CD4-positive, alpha-beta T cell treated with Interleukin-17A for 4 hours (primary cell): Measurements from ENCODE around the gene TRPM2.
"Not testable (repeated sequence)": the region's sequence is repeated elsewhere in the genome, so short reads cannot be mapped to it uniquely, and the experiment has no call there.

Source experiments
- DNase-seq: peaks from one replicate; pipeline ENCODE4 v3.0.0-alpha.2; 2020; ENCODE audit warnings: mixed read lengths

The TRPM2 gene

GRCh38 chr21:44399955-44400790, 46.8 kb downstream of the TRPM2 start:
- DNase-seq = no peak

DNA sequence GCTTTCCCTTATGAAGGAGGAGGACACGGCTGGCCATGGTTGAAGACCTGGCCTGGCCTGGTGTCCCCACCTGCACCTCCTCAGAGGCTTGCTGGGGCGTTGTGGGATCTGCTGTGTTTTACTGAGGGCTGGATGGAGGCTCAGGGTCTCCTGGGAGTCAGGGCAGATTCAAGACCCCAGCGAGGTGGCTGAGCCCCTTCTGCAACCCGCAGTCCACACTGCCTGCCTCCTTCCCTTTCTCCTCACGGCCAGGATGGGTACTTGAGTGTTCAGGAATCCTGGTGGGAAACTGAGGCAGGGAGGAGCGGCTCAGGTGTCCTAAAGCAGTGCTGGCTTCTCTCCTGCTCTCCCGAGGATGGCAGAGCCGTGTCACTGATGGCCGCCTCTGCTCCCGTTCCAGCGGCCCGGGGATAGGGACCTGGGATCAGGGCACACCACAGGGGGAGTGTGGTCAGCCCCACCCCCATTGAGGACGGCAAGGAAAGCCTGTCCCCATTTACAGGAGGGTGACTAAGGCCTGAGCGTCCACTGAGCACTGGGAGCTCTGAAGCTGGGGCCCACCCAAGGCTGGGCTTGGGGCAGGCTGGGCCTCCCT, 47.5 kb downstream of the TRPM2 start:
- no peak for DNase-seq

- DNase-seq = no peak
Measured at GRCh38 chr21:44401386-44402160, 48.2 kb downstream of the TRPM2 start.

GRCh38 chr21:44402323-44403105, 49.1 kb downstream of the TRPM2 start:
- no peak for DNase-seq

- DNase-seq = no peak
Measured at GRCh38 chr21:44403106-44404020, 49.9 kb downstream of the TRPM2 start.

- DNase-seq = not testable (repeated sequence)
Measured at GRCh38 chr21:44404482-44404881, 51.1 kb downstream of the TRPM2 start.

DNA sequence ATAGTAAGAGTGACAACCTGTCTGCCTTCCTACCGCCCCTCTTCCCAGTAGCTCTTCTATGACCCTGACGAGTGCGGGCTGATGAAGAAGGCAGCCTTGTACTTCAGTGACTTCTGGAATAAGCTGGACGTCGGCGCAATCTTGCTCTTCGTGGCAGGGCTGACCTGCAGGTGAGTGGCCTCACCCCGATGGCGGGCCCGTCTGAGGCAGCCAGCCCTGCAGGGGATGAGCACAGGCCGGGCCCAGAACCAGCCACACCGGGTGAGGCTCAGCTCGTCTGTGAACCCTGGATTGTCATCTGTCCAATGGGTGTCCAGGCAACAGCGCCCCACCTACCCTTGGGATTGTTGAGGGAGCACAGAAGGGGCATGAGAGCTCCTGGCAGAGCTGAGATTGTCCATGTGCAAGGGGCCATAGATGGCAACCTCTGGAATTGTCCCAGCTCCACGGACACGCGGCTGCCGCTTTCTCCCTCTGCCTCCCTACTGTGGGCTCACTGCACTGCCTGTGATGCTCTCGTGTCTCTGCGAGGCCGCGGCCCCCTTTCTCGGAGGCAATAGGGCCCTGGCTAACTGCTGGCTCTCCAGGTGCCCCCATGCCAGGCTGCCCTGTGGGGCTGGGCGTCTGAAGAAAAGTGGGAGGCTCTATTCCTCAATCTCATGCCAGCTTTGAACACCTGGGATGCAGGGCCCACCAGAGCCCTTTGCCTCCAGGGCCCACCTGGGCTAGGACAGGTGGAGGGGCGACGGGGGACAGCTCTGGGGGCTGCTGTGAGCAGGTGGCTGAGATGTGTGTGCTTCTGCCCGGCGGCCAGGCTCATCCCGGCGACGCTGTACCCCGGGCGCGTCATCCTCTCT, 51.9 kb downstream of the TRPM2 start:
- DNase-seq = no peak

DNA sequence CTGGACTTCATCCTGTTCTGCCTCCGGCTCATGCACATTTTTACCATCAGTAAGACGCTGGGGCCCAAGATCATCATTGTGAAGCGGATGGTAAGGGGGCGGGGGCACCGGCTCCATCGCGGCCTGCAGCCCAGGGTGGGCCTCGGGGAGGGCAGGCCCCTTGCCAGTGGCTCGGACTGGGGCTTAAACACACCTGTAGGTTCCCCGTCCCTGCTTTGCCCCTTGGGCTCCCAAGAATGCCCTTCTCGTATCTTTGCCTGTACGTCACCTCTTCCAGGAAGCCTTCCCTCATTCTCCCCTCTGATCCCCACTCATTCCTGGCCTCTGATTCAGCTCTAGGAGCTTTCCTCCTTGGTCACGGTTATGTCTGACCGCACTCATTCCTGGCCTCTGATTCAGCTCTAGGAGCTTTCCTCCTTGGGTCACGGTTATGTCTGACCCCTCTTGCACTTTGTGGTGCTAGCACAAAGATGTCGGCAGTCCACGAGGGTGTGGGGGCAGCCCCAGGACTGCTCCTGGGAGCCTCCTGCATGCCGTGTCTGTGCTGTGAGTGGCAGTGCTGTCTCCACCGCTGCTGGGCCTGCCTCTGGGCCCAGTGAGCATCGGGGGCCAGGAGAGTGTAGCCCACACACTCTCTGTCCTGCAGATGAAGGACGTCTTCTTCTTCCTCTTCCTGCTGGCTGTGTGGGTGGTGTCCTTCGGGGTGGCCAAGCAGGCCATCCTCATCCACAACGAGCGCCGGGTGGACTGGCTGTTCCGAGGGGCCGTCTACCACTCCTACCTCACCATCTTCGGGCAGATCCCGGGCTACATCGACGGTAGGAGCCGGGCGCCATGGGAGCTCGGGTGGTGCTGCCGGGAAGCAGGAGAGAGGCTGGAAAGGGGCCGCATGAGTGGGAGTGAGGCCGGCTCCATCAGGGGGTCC, 52.8 kb downstream of the TRPM2 start:
- DNase-seq = no peak

- no peak for DNase-seq
Measured at GRCh38 chr21:44406953-44407352, 53.5 kb downstream of the TRPM2 start.

DNA sequence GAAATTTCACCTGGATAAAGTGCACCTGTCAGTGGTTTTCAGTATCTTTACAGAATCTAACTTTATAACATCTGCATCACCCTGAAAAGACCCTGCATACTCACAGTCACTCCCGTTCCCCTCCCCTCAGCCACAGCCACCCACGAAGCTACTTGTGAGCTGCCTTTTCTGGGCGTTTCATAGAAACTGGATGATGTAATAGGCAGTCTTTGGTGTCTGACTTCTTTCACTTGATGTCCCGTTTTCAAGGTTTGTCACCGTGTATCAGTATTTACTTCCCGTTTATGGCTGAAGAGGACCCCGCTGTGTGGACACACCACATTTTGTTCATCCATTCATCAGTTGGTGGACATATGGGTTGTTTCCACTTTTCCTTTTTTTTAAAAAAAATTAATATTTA, 54.1 kb downstream of the TRPM2 start:
- DNase-seq = no peak

DNA sequence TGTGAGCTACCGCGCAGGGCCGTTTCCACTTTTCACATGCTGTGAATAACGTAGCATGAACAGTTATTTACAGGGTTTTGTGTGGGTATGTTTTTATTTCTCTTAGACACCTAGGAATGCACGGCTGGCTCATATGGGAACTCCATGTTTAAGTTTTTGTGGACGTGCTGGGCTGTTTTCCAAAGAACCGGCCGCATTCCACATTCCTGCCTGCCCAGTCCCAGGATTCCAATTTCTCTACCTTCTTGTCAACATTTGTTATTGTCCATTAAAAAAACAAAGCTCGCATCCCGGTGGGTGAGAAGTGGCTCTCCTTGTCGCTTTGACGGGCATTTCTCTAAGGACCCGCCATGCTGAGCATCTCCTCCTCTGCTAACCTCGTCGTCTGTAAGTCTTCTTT, 54.8 kb downstream of the TRPM2 start:
- no peak for DNase-seq

DNA sequence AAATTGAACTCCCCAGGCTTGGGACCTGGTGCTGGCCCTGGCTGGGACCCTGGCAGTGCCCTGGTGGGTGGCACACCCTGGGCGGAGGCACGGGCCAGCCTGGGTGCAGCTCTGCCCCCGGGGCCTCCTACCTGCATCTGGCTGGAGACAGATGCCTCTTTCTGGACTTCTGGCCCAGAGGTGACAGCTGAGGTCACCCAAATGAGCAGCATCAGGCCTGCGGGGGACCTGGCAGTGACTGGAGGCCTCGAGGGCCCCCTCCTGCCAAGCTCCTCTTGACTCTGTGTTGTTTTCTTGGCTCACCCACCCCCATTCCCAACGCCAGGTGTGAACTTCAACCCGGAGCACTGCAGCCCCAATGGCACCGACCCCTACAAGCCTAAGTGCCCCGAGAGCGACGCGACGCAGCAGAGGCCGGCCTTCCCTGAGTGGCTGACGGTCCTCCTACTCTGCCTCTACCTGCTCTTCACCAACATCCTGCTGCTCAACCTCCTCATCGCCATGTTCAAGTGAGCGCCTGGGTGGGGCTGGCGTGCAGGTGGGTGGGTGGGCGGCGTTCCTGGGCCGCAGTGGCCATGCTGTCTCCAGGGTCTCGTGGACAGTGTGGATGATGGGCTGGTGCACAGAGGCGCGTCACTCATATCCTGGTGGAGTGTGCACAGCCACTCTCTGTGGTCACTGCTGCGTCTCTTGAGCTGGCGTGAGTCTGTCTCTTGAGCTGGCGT, 60.3 kb downstream of the TRPM2 start:
- DNase-seq = no peak

- no peak for DNase-seq
Measured at GRCh38 chr21:44414291-44415072, 61.1 kb downstream of the TRPM2 start.

- DNase-seq = no peak
Measured at GRCh38 chr21:44415073-44416025, 61.9 kb downstream of the TRPM2 start.

- no peak for DNase-seq
Measured at GRCh38 chr21:44416193-44416592, 62.8 kb downstream of the TRPM2 start.

DNA sequence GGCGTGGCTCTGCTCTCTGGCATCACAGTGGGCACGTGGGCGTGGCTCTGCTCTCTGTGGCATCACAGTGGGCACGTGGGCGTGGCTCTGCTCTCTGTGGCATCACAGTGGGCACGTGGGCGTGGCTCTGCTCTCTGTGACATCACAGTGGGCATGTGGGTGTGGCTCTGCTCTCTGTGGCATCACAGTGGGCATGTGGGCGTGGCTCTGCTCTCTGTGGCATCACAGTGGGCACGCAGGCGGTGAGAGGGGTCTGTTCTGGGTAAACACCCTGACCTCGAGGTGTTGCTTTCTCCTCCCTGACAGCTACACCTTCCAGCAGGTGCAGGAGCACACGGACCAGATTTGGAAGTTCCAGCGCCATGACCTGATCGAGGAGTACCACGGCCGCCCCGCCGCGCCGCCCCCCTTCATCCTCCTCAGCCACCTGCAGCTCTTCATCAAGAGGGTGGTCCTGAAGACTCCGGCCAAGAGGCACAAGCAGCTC, 64.2 kb downstream of the TRPM2 start:
- not testable (repeated sequence) for DNase-seq
